CD14-positive monocyte (primary cell): ENCODE data around the gene DPM3. TPM values are rescaled to one million over a fixed set of nuclear protein-coding genes. Genes with fewer than 3 reads are reported as not detected.
A peak's percentile ranks its signal among the peaks of the same experiment; 100 is the strongest.

Experiments
- DNase-seq, 3 donors: peaks; one replicate each; pipeline ENCODE4 v3.0.0-alpha.2; 2011 to 2022
- H2AFZ ChIP-seq: 2 replicates; pipeline ENCODE4 v1.6.0; 2012; ENCODE audit warnings: mild to moderate bottlenecking, low read depth, low read length, inconsistent platforms; ENCODE audit not compliant: insufficient read depth, poor library complexity, severe bottlenecking
- H3K27ac ChIP-seq, 2 donors: 1 replicate in 1 of 2; 2 replicates in 1 of 2; pipeline ENCODE4 v1.5.1; 2012 to 2013; ENCODE audit warnings: low read length in 2 of 2, control low read depth in 1 of 2, inconsistent platforms in 1 of 2, low read depth in 1 of 2, mild to moderate bottlenecking in 1 of 2
- H3K27me3 ChIP-seq, 2 donors: one replicate each; pipeline versions ENCODE4 v1.6.0 to v1.6.1; 2011 to 2013; ENCODE audit warnings: low read length in 2 of 2; ENCODE audit not compliant: control insufficient read depth in 2 of 2, insufficient read depth in 2 of 2
- H3K36me3 ChIP-seq, 2 donors: replicated peaks in 1 of 2; 1 replicate in 1 of 2; 2 replicates in 1 of 2; pipeline versions ENCODE4 v1.5.1 to v1.6.1; 2012 to 2013; ENCODE audit warnings: low read length in 2 of 2, control low read depth in 1 of 2, inconsistent platforms in 1 of 2, mild to moderate bottlenecking in 1 of 2; ENCODE audit not compliant: insufficient read depth in 2 of 2, control insufficient read depth in 1 of 2
- H3K4me1 ChIP-seq, 2 donors: 1 replicate in 1 of 2; 2 replicates in 1 of 2; pipeline versions ENCODE4 v1.5.1 to v1.6.1; 2012 to 2013; ENCODE audit warnings: low read length in 2 of 2, control low read depth in 1 of 2, inconsistent platforms in 1 of 2, mild to moderate bottlenecking in 1 of 2, moderate library complexity in 1 of 2; ENCODE audit not compliant: insufficient read depth in 2 of 2, control insufficient read depth in 1 of 2
- H3K4me2 ChIP-seq: replicated peaks from 2 replicates; pipeline ENCODE3; 2012; ENCODE audit warnings: low read length, moderate library complexity, mild to moderate bottlenecking; ENCODE audit not compliant: poor library complexity, severe bottlenecking; ENCODE audit errors: extremely low read depth
- H3K4me3 ChIP-seq, 3 experiments: fragments of 200-600 bp in 1 of 3; sonication (generic) in 1 of 3; replicated peaks in 1 of 3; 1 replicate in 2 of 3; 2 replicates in 1 of 3; pipeline ENCODE4 v1.5.1; 2011 to 2013; ENCODE audit warnings: low read length in 3 of 3, mild to moderate bottlenecking in 3 of 3, control low read depth in 2 of 3, low read depth in 2 of 3, inconsistent platforms in 1 of 3, moderate library complexity in 1 of 3
- H3K79me2 ChIP-seq: 2 replicates; pipeline ENCODE4 v1.6.0; 2012; ENCODE audit warnings: mild to moderate bottlenecking, control low read depth, inconsistent platforms, low read length, moderate library complexity; ENCODE audit not compliant: insufficient read depth
- H3K9ac ChIP-seq: 2 replicates; pipeline ENCODE4 v1.6.0; 2017; ENCODE audit warnings: low read length, mild to moderate bottlenecking; ENCODE audit not compliant: insufficient read depth, poor library complexity, severe bottlenecking
- H3K9me3 ChIP-seq, 2 donors: replicated peaks in 1 of 2; 1 replicate in 1 of 2; 2 replicates in 1 of 2; pipeline versions ENCODE4 v1.5.1 to v1.6.1; 2012 to 2013; ENCODE audit warnings: low read length in 2 of 2, control low read depth in 1 of 2; ENCODE audit not compliant: control insufficient read depth in 1 of 2, insufficient read depth in 1 of 2
- H4K20me1 ChIP-seq: 2 replicates; pipeline ENCODE4 v1.6.0; 2012; ENCODE audit warnings: mild to moderate bottlenecking, low read length, control low read depth, moderate library complexity; ENCODE audit not compliant: insufficient read depth
- H3K27ac Mint-ChIP-seq, 7 donors: one replicate each; pipeline ENCODE4 v1.8.0; 2020; ENCODE audit warnings: mild to moderate bottlenecking in 7 of 7, mixed read lengths in 7 of 7, moderate library complexity in 6 of 7, inconsistent platforms in 2 of 7
- H3K27me3 Mint-ChIP-seq, 3 donors: one replicate each; pipeline ENCODE4 v1.8.0; 2021 to 2022; ENCODE audit warnings: low read depth in 3 of 3, mild to moderate bottlenecking in 3 of 3, mixed read lengths in 3 of 3, moderate library complexity in 3 of 3, inconsistent platforms in 1 of 3
- H3K36me3 Mint-ChIP-seq, 2 donors: one replicate each; pipeline ENCODE4 v1.8.0; 2020; ENCODE audit warnings: mixed read lengths in 2 of 2, inconsistent platforms in 1 of 2, mild to moderate bottlenecking in 1 of 2
- H3K4me1 Mint-ChIP-seq: one replicate; pipeline ENCODE4 v1.8.0; 2020; ENCODE audit warnings: mild to moderate bottlenecking, mixed read lengths
- H3K4me3 Mint-ChIP-seq, 2 donors: one replicate each; pipeline ENCODE4 v1.8.0; 2020; ENCODE audit warnings: mild to moderate bottlenecking in 2 of 2, mixed read lengths in 2 of 2, moderate library complexity in 1 of 2
- H3K9me3 Mint-ChIP-seq, 7 donors: one replicate each; pipeline ENCODE4 v1.8.0; 2020 to 2022; ENCODE audit warnings: mixed read lengths in 7 of 7, mild to moderate bottlenecking in 6 of 7, moderate library complexity in 6 of 7, inconsistent platforms in 2 of 7
- CTCF ChIP-seq: fragments of 200-600 bp; IDR thresholded peaks from one replicate; pipeline ENCODE4 v1.8.0; 2022; ENCODE audit warnings: antibody characterized with exemption, mild to moderate bottlenecking
- WGBS: methylation state at CpG from one replicate; pipeline ENCODE4 v1.1.5; 2013; ENCODE audit warnings: missing lambda C conversion rate; ENCODE audit not compliant: insufficient coverage; 5-methylcytosine and 5-hydroxymethylcytosine counted together
- intact Hi-C, 2 donors: fragments of 100-400 bp; cut with micrococcal nuclease; formaldehyde crosslinking; loops; one replicate each; pipeline versions ENCODE4 v1.15.0 to v1.15.1; 2023
- polyA plus RNA-seq, 3 donors: library from polyadenylated mRNA; depleted of rRNA in 1 of 3; unstranded in 2 of 3; stranded (reverse) in 1 of 3; fragments of 300-500 nt in 2 of 3; fragments of >200 nt in 1 of 3; fragmentation: Illumina TruSeq in 2 of 3; gene quantifications; 1 replicate in 2 of 3; 2 replicates in 1 of 3; pipeline ENCODE4 v1.2.3, GENCODE V29; 2012 to 2021

The DPM3 gene
- polyA plus RNA-seq, 3 donors = 99.9 to 141 (median 105) TPM

GRCh38 chr1:155145491-155145890 is 5.2 kb upstream of the DPM3 start:
- Histone ChIP-seq H3K4me3 (no peak overlapping the region), H3K4me2 (no peak overlapping the region), H4K20me1 (no peaks in the 10 kb centered on the region), H3K36me3 (no peaks in the 10 kb centered on the region), H3K79me2 (no peaks in the 10 kb centered on the region), H2AFZ (no peak overlapping the region), H3K4me1 (peaks cover 2 to 5% of the 10 kb centered on the region in 2 donors), H3K27me3 (no peaks in the 10 kb centered on the region), H3K9me3 (peaks cover 0 to 4% of the 10 kb centered on the region in 2 donors), H3K27ac (no peak overlapping the region), H3K9ac (no peak overlapping the region)
- peaks cover 3 to 12% (median 7%) of the 10 kb centered on the region in 7 donors for H3K9me3 Mint-ChIP-seq
- no peak overlapping the region for H3K27ac Mint-ChIP-seq
- no peak for DNase-seq
- TF ChIP-seq CTCF = no peak
- H3K36me3 Mint-ChIP-seq = no peaks in the 10 kb centered on the region
- intact Hi-C loops = no loop called here
- peaks cover 0 to 9% (median 1%) of the 10 kb centered on the region in 3 donors for H3K27me3 Mint-ChIP-seq
- WGBS = no CpG with 5 or more reads among the region's 3 CpGs
- H3K4me3 Mint-ChIP-seq = no peak overlapping the region
- peaks cover 9% of the 10 kb centered on the region for H3K4me1 Mint-ChIP-seq

GRCh38 chr1:155141749-155142148 is 1.4 kb upstream of the DPM3 start:
- Mint-ChIP-seq H3K27ac (peak overlapping the region in 1 of 7 donors; percentile 20), H3K27me3 (peaks cover 0 to 11% (median 1%) of the 10 kb centered on the region in 3 donors)
- intact Hi-C loops = loop anchor here in 1 of 2 donors (5.0 kb wide), 1 partner anchor 584 kb away; the partner anchor contains the start of gene UBE2Q1

More at GRCh38 chr1:155141749-155142148, 1.4 kb upstream of the DPM3 start:
- no peak for TF ChIP-seq CTCF
- Histone ChIP-seq H3K27ac (no peak overlapping the region), H4K20me1 (peaks cover 7% of the 10 kb centered on the region), H3K9me3 (peaks cover 0 to 4% of the 10 kb centered on the region in 2 donors), H2AFZ (no peak overlapping the region), H3K36me3 (peaks cover 0 to 11% of the 10 kb centered on the region in 2 donors), H3K27me3 (no peaks in the 10 kb centered on the region), H3K4me1 (peaks cover 23 to 34% of the 10 kb centered on the region in 2 donors), H3K79me2 (peaks cover 34% of the 10 kb centered on the region), H3K4me3 (no peak overlapping the region), H3K9ac (no peak overlapping the region), H3K4me2 (no peak overlapping the region)
- Mint-ChIP-seq H3K4me3 (no peak overlapping the region), H3K4me1 (peaks cover 33% of the 10 kb centered on the region), H3K9me3 (peaks cover 3 to 10% (median 7%) of the 10 kb centered on the region in 7 donors), H3K36me3 (peaks cover 12 to 19% of the 10 kb centered on the region in 2 donors)
- peak in 2 of 3 donors; percentile 17 to 60 for DNase-seq
- 60% methylated on average over 1 of the region's 7 CpGs for WGBS
